ENCODE measurements around the gene GRM7.
A peak's percentile ranks its signal among the peaks of the same experiment; 100 is the strongest.

GRM7 gene

DNA sequence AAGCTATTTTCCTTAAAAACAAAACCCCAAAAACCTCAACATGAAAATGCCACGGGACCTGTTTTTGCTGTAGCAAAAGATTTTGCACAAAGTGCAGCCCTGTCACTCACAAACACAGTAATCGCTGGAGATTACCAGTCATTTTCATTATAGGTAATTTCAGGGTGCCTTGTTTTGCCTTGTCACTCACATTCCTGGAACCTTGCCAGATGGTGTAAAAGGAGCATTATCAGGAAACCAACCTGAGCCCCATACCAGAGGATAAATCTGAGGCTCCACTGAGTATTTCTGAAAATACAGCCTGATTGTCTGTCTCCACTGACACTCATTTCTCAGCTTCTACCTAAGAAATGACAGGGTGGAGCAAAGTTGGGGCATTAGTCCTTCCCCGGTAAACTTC lies 849.4 kb downstream of the GRM7 start:
- no peak for DNase-seq
- intact Hi-C loops (cut with DNase I), result no loop called here

DNA sequence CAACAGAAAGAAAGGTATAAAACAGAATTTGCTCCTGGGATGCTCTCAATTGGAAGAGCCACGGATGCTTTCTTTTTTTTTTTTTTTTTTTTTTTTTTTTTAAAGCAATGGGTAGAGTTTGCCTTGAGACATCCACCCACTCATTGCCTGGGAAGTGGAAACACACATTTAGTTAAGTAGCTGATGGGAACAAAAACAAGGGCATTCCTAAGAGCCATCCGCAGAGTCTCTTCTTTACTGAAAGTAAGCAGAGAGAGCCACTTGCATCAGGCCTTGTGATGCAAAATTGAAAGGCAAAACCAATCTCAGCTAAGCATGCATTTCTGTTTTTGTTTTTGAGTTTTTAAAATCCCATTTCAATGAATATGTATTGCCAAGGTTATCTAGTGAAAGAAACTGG lies 852.8 kb downstream of the GRM7 start:
- intact Hi-C loops (cut with DNase I), result no loop called here

DNA sequence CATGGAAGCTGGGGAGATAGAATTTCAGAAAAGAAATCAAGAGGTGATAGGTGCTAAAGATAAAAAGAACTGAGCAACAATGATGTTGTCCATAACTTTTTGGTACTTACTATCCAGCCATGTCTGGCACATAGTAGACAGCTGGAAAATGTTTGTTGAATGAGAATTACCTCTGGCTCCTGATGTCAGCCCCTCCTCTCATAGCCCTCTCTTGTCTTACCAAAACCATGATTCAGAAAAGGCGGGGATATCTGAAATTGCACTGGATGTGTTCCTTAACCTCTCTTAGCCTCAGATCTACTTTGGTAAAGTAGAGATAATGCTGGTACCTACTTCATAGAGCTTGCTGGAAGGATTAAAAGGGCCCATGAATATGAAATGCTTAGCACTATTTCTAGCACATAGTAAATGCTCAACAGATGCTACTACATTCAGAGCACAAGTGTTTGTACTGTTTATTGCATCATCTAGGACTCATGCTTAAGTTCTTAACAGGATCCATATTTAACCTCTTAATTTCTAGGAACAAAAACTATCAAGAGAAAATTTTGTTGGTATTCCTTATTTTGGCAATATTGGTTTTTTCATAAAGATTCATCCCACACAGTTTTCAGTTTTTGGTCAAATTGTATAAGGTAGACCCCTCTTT lies 859.9 kb downstream of the GRM7 start:
- no peak for DNase-seq
- intact Hi-C loops (cut with DNase I), result no loop called here

More for the DNA sequence above, 852.8 kb downstream of the GRM7 start:
- DNase-seq, result no peak

DNA sequence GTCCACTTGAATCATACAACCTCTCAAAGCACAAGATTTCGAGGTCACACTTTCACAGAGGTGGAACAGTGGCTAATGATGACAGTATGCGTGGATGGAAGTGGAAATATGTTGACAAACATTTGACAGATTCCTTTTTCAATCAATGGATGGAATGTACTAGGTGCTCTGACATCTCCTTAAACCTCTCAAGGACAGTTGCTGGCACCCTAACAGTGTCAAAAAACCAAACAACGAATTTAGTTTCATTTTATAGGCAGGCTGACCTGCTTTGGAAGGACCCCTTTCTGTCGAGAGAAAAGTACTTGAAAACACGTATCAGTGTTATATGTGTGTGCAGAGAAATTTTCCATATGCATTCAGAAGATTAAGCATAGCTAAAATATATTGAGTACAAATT lies 861.0 kb downstream of the GRM7 start:
- no peak for DNase-seq
- intact Hi-C loops (cut with DNase I), result no loop called here

DNA sequence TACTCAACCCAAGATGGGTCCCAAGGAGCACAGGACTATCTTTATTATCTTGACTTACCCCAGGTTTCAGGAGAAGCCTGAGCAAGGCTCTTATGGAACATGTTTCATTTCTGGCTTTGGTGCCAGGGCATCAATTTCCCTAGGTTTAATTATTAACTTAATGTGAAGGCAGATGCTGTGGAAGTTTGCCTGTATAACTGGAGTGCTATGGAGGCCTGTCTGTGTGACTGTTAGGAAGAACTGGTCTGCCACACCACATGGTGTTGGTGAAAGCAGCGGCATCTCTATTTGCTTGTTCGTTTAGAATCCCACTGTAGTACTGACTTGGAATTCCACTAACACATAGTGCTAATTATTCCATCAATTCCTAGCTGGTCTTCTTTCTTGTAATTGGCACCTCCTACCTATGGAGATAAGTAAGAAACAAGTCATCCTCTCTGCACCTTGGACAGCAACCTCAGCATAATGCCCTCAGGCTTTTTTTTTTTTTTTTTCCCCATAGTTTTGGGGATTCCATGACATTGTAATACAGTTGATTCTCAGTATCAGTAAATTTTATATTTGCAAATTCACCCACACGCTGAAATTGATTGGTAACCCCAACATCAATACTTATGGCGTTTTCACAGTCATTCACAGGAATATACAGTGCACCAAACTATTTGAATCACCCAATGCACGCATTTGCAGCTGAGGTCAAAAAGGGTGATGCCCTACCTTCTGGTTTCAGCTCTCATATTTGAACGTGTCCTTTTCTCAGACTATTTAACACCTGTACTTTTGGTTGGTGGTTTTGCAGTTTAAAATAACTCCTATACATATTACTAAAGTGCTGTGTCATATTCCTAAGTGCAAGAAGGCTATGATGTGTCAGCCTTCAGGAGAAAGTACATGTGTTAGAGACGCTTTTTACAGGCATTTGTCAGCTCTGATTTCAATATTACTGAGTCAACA lies 867.9 kb downstream of the GRM7 start:
- intact Hi-C loops (cut with DNase I), result no loop called here
- DNase-seq, result no peak

DNA sequence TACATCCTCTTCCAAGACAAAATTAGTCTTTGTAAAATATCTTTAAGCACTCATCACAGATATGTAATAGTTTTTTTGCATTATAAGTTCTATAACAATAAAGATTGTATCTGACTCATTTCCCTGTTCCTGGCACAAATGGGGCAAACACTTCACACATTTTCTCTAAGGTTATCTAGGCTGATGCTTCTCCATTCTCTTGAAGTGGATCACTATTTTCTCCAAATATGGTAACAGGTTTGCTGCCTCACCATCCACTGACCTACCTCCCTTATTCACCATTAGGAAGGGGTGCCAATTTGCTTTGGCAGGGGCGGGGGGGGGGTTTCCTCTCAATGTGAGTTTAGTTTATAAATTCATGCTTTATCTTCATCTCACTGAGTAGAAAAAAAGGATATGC lies 873.0 kb downstream of the GRM7 start:
- peak in 1 of 42 donors; percentile 9 for DNase-seq
- intact Hi-C loops (cut with DNase I), result no loop called here

DNA sequence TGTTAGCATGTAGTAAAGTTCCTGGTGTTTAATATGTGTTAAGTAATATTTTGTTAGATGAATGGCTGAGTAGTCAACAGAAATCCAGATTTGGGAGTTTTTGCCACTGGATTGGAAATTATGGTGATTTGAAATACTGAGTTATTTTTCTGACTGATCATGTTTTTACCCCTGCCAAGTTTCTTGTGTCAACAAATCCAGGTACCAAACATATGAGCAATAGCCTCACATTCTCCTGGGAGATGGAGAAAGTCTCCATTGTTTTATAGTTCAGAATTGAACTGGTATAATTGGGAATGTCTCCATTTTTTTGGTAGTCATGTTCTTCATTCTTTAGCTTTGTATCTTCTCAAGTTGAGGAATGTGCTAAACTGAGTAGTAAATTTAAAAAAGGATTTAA lies 873.5 kb downstream of the GRM7 start:
- no peak for DNase-seq
- intact Hi-C loops (cut with DNase I), result no loop called here

DNA sequence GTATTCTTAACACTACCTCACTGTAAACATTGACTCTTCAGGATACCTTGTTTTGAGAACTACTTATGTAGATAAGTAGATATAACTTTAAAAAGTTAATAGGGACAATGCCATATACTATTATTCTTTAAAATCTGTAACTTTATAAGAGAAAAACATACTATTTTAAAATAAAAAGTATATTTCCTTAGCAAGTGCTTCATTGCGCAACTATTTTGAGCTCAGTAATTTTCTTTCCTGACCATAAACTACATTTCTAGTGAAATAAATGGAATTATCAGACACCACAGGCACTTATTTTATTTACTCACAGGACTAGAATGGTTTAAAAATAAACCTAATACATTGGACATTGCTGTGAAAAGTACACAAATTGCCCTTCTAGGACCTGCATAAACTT lies 876.3 kb downstream of the GRM7 start:
- no peak for DNase-seq
- intact Hi-C loops (cut with DNase I), result no loop called here

DNA sequence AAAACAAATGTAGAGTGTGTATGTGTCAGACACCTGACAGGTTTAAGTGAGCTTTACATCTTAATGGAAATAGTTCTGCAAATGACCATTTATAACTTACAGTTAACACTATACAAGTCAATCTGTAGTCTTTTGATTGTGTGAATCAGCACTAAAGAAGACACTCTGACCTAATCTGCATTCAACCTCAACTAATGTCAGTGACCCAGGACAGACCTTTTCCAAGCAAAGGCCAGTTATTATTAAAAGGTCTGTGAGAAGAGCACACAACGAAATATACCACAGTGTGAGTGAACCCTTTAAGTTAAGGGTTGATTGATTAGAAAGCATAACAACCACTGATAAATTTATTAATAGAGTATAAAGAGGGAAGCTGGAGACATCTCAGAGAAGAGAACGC lies 878.8 kb downstream of the GRM7 start:
- intact Hi-C loops (cut with DNase I), result no loop called here
- DNase-seq, result no peak

DNA sequence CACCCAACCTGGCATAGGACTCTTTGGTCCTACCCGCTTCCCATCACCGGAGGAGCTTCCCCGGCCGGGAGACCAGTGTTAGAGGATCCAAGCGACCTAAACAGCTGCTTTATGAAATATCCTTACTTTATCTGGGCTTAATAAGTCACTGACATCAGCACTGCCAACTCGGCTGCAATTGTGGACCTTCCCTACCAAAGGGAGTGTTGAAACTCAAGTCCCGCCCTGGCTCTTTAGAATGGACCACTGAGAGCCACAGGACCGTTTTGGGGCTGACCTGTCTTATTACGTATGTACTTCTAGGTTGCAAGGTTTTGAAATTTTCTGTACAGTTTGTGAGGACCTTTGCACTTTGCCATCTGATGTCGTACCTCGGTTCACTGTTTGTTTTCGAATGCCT lies 879.5 kb downstream of the GRM7 start:
- DNase-seq, result no peak
- intact Hi-C loops (cut with DNase I), result no loop called here

DNA sequence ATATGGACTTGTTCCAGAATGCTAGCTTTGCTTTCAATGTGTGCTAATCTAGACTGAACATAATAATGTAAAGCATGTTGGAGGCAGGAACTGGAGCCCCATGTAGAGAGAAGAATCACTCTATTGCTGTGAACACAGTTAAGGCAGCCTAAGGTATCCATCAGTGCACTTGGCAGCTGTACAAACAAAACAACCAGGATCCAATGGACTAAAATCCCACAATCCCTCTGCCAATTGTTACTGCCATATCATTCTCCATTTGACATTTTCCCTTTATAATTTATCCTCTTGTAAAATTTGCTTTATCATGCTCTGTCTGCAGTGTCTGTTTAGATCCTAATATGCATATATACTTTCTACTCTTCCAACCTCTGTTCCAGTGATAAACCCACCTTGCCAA lies 883.9 kb downstream of the GRM7 start:
- intact Hi-C loops (cut with DNase I), result no loop called here
- DNase-seq, result no peak

DNA sequence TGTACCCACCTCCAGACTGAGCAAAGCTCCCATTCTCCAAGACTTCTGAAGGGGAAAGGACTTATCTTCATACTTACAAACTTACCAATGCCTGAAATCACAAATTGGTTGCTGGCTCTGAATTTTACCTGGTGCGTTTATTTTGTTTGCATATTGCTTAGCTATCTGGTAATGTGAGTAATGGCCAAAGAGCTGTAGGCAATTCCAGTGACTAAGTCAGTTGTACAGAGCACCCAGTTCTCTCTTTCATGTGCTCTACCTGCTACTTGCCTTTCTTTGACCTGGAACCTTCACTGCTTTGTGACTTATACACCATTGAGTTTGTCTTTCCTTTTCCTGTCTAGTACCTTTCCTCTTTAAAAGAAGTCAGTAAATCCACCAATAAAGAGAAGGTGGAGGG lies 884.8 kb downstream of the GRM7 start:
- DNase-seq, result no peak
- intact Hi-C loops (cut with DNase I), result no loop called here

DNA sequence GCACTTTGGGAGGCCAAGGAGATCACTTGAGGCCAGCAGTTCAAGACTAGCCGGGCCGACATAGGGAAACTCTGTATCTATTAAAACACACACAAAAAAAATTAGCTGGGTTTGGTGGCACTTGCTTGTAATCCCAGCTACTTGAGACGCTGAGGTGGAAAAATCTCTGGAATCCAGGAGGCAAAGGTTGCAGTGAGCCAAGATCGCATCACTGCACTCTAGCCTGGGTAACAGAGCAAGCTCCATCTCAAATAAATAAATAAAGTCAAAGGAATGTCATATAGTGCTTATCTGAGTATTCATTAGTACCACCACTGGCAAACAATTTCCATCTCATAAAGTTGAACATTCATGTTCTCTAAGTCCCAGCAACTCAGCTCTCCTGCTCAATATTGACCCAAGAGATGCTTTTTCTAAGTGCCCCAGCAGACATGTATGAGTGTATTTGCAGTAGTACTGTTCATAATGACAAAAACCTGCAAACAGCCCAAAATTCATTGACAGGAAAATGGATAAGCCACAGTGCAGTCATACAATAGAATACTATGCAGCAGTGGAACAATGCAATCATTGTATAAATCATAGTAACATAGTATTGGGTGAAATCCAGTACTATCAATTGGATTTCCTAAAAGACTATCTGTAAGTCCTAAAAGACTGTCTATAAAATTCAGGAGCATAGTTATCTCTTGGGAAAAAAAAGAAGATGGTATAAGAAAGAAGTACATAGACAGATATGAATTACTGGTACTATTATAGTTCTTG lies 889.2 kb downstream of the GRM7 start:
- intact Hi-C loops (cut with DNase I), result no loop called here
- no peak for DNase-seq

DNA sequence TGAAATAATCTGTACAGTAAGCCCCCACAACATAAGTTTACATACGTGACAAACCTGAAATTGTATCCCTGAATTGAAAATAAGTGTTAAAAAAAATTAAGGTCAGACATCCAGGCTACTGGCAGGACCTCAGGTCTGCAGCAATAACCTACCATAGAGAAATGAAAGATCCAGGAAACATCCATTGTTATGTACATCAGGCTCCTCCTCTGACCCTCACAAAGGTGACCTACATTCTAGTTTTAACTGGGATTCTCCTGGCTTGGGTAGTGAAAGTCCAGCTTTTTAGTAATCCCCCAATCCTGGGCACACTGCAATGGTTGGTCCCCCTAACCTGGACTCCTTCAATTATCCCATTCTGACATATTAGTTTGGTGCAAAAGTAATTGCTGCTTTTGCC lies 891.1 kb downstream of the GRM7 start:
- intact Hi-C loops (cut with DNase I), result no loop called here
- DNase-seq, result no peak

DNA sequence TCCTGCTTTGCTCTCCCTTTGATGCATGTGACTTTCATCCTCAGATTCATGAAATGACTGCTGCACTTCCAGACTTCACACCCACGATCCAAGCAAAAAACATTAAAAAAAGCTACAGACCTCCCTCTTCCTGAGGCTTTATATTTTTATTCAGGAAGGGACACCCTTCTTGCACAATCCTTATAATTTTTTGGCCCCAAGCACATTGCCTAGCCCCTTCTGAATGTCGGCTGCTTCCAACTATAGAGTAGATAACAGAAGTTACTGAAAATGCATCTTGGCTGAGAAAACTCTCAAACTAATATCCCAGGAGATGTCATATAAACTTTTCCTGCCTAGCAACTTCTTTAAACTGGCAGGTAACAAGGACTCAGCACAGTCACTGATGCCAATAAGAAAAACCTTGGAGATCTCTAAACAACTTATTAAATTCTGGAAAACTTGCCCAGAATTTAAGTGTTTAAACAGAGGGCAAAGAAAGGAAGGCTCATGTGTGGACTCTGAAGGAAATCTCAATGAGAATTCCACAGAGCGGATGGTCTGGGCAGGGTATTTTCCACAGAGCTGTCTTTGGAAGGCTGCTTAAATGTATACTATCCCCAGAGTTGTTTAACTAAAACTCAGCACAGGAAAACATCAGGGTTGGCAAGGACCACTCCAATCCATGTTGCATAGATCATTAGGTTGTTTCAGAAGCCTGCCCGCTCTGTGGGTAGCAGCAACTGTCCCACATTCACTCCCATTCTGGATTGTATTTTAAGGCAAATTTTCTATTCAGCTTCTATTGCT lies 893.9 kb downstream of the GRM7 start:
- intact Hi-C loops (cut with DNase I), result no loop called here
- no peak for DNase-seq

DNA sequence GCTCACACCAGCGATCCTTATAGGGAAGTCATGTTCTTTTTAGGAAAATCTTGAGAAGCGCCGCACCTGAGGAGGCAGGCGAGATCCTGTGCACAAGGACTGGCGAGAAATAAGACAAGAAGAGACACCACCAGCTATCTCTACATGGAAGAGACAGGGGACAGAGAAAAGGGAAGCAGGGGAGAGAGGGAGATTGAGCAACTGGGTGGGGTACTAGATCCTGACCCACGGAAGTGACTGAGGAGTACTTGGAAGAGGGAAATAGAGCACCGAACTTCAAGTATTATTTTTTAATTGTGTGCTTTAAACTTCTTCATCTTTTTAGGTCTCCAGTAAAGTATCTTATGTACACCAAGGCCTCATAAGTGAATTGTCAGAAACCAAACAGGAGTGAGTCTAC lies 898.7 kb downstream of the GRM7 start:
- DNase-seq, result no peak
- intact Hi-C loops (cut with DNase I), result no loop called here

DNA sequence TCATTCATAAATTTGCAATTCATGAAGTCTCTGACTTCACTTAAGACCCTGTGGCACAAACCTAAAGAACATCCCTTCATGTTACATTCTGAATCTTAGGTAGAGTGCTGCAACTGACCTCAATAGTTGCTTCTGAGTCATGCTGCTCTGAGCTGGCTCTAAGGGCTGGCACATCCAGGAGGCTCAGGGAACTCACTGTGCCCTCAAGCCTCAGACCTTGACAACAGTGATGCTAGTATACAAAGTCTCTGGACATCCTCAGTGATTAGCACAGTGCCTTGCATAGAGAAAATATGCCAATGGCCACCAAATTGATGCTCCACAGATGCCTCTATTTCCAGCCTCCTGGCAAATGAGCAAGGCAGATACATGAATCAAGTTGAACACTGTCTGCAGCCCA lies 899.8 kb downstream of the GRM7 start:
- intact Hi-C loops (cut with DNase I), result no loop called here
- no peak for DNase-seq

DNA sequence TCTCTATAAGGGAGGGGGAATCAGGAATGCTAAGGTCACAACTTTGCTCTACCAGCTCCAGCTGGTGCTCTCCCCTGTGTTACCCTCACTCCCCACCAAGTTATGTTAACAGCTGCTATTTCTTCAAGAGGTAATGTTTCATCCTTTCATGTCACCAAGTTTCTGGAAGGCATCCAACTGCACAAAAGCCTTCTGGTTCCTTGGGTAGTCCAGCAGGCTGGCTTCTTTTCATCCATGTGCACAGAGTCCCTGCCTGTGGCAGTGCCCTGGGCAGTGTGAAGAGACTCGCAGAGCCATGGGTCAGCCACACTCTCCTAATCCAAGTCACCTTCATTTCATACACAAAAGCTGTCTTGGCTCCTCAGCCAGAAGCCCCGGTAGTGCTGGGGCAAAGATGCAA lies 903.2 kb downstream of the GRM7 start:
- intact Hi-C loops (cut with DNase I), result no loop called here
- peak in 1 of 42 donors; percentile 7 for DNase-seq

DNA sequence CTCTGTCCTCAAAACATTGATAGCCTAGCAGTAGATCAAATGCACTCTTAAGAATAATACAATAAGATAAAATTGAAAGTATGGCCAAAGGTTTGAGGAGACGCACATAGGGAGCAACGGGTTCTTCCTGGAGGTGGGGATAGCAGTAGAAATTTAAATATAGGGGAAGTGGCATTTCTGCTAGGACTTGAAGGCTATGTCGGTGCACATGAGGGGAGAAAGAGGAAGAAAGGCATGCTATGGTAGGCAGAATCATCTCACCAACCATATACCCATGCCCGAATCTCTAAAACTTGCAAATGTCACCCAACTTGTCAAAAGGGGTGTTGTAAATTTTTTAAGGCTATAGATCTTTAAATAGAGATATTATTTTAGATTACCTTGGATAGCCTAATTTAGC lies 905.6 kb downstream of the GRM7 start:
- no peak for DNase-seq
- intact Hi-C loops (cut with DNase I), result no loop called here
